Measurements from ENCODE around the gene PCDH9.

DNA sequence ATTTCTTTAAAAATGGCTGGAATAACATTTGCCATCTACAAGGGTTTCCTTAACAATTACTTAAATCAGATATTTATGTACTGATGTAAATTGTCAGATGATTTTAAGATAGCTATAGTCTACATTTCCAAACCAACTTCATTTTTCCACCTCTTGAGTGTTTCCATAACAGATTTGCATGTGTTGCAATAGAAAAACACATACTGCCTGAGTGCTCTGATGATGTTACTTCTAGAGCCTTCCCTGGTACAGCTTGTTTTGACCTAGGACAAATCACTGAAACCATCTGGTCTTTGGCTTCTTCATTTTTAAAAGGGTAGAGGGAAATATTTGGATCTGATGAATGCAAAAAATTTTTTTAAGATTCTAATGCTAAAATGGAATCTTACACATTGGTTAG, 245.9 kb downstream of the PCDH9 start:
- TF ChIP-seq, protein P1, sequence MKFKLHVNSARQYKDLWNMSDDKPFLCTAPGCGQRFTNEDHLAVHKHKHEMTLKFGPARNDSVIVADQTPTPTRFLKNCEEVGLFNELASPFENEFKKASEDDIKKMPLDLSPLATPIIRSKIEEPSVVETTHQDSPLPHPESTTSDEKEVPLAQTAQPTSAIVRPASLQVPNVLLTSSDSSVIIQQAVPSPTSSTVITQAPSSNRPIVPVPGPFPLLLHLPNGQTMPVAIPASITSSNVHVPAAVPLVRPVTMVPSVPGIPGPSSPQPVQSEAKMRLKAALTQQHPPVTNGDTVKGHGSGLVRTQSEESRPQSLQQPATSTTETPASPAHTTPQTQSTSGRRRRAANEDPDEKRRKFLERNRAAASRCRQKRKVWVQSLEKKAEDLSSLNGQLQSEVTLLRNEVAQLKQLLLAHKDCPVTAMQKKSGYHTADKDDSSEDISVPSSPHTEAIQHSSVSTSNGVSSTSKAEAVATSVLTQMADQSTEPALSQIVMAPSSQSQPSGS (IDR thresholded peaks at IDR 0.05; ENCODE audit: low read length) = no peak
- no peak for TF ChIP-seq HDAC6 (IDR thresholded peaks at IDR 0.05; ENCODE audit: unreplicated experiment)
- no peak for TF ChIP-seq RCOR1 (conservative IDR thresholded peaks at IDR 0.05; ENCODE audit: low read depth, low read length)
- TF ChIP-seq, protein P2, sequence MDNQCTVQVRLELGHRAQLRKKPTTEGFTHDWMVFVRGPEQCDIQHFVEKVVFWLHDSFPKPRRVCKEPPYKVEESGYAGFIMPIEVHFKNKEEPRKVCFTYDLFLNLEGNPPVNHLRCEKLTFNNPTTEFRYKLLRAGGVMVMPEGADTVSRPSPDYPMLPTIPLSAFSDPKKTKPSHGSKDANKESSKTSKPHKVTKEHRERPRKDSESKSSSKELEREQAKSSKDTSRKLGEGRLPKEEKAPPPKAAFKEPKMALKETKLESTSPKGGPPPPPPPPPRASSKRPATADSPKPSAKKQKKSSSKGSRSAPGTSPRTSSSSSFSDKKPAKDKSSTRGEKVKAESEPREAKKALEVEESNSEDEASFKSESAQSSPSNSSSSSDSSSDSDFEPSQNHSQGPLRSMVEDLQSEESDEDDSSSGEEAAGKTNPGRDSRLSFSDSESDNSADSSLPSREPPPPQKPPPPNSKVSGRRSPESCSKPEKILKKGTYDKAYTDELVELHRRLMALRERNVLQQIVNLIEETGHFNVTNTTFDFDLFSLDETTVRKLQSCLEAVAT (IDR thresholded peaks at IDR 0.05) = no peak
- no peak for TF ChIP-seq SIN3A (IDR thresholded peaks at IDR 0.05; ENCODE audit: low read depth, low read length)
